Epithelial cell of proximal tubule (primary cell): ENCODE results near the gene CFAP97. TPM values are rescaled to one million over a fixed set of nuclear protein-coding genes. Genes with fewer than 3 reads are reported as not detected.
"Not testable (repeated sequence)": the region's sequence is repeated elsewhere in the genome, so short reads cannot be mapped to it uniquely, and the experiment has no call there.

Source experiments
- DNase-seq: peaks from one replicate; pipeline ENCODE4 v3.0.0-alpha.2; 2011; ENCODE audit warnings: low read depth
- H3K4me3 ChIP-seq: 2 replicates; pipeline ENCODE4 v1.5.1; 2011; ENCODE audit warnings: low read depth, mild to moderate bottlenecking, low read length
- CTCF ChIP-seq: conservative IDR thresholded peaks from 2 replicates; pipeline ENCODE4 v1.5.1; 2012; ENCODE audit warnings: low read depth, mild to moderate bottlenecking, low read length
- total RNA-seq: library from RNA; depleted of rRNA; stranded (reverse); fragments of >200 nt; gene quantifications from 2 replicates; pipeline ENCODE4 v1.2.3, GENCODE V29; 2015

The CFAP97 gene
- total RNA-seq, 1 donor from 2014 or later = 22.6 TPM

DNA sequence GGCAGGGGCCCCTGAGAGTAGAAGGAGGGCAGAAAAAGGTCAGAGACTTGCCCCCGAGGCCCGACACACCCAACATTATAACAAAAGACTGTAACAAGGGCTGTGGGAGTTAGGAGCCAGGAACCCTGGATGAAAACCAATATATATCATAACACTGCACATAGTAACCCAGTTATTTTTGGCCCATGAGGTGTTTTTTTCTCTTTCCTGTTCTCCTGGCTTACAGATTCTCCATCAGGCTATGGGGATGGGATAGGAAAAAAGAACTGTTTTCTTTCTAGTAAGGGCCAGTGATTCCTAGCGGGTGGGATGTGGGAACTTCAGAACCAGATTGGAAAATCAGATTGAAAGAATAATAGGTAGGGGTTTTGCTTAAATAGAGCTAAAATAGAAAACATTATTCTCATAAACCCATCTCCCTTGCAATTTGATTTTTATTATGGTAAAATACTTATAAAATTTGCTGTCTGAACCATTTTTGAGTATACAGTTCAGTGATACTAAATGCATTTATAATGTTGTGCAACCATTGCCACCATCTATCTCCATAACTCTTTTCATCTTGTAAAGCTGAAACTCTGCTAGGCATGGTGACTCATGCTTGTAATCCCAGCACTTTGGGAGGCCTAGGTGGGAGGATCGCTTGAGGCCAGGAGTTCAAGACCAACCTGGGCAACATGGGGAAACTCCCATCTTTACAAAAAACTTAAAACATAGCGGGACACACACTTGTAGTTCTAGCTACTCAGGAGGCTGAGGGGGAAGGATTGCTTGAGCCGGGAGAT, 39.1 kb upstream of the CFAP97 start:
- H3K4me3 ChIP-seq = no peak overlapping the region
- DNase-seq = no peak
- no peak for TF ChIP-seq CTCF

- H3K4me3 ChIP-seq, DNase-seq: not testable (repeated sequence)
These were observed 36.7 kb upstream of the CFAP97 start for GRCh38 chr4:185240486-185240885.

DNA sequence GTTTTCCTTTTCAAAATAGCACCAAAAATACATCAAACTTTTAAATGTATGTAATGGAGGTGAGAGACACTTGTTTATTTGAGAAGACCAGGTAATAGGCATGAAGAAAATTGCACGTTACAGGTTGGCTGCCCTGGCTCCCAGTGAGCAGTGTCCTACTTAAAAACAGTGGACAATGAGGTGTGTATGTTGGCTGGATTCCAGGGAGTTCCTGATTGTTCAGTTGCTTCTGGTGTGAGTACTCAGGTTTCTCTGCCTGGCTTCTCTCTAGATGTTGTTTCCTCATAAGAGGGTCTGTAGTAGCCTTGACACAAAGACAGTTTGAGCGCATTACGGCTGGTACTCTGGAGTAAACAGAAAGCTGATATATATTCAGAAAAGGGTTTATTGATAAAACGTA, 35.0 kb upstream of the CFAP97 start:
- no peak overlapping the region for H3K4me3 ChIP-seq

DNA sequence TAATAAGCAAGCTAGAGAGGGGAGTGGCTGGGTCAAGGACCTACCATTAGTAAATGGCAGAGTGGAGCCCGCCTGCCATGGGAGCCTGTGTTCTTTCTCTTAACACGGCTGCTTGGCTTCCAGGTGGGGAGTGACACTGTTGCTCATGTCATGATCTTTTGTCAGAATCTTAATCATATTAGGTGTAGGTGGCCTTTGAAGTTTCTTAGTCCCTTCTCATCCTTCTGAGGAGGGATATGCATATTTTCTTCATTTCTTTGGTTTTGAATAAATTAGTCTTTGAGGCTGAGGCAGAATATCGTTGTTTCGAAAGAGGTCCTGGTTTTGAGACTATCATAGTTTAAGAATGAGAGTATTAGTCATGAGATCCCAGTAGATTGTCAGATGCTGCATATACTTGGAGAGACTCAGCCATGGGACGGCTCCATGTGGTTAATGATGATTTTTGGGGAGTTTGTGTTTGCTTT, 34.4 kb upstream of the CFAP97 start:
- TF ChIP-seq CTCF = no peak
- no peak for DNase-seq
- H3K4me3 ChIP-seq = no peak overlapping the region

More for the DNA sequence above, 35.0 kb upstream of the CFAP97 start:
- no peak for DNase-seq
- TF ChIP-seq CTCF = no peak

- no peak overlapping the region for H3K4me3 ChIP-seq
- DNase-seq = no peak
- TF ChIP-seq CTCF = no peak
These were observed 33.4 kb upstream of the CFAP97 start for GRCh38 chr4:185237175-185237574.

DNA sequence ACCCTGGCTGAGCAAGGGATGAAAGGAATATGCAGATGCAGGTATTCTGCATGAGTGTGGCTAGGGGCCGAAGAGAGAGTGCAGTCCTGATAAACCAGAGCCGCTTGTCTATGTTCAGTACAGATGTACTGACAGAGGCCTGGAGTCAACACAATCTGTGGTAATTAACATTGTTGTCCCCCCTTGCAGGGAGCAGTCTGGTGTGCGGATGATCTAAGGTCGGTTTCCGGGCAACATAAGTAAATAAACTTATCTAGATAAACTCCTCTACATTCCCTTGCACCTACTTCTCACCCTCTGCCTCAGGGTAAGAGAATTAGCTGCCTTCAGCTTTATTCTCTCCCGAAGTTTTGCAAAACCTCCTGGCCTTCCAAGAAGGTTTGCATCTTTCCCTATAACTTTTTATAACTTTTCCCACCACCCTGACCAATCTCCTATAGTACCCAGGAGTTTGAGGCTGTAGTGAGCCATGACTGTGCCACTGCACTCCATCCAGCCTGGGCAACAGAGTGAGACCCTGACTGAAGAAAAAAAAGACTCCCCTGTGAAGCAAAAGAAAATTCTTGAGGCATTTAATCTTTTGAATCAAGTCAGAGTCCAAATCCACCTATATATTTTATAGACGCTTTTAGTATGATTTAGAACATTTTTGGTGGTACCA, 32.2 kb upstream of the CFAP97 start:
- no peak for TF ChIP-seq CTCF
- no peak for DNase-seq
- no peak overlapping the region for H3K4me3 ChIP-seq

- no peak for DNase-seq
- H3K4me3 ChIP-seq = no peak overlapping the region
- no peak for TF ChIP-seq CTCF
These were observed 31.5 kb upstream of the CFAP97 start for GRCh38 chr4:185235119-185235842.
